Breast epithelium (tissue), 4 donors: Measurements from ENCODE around the gene UBR3. TPM values are rescaled to one million over a fixed set of nuclear protein-coding genes. Genes with fewer than 3 reads are reported as not detected.
"Not testable (repeated sequence)": the region's sequence is repeated elsewhere in the genome, so short reads cannot be mapped to it uniquely, and the experiment has no call there.

Experiments used
- DNase-seq, 2 donors: peaks; one replicate each; pipeline ENCODE4 v3.0.0-alpha.2; 2019; ENCODE audit warnings: low spot score in 2 of 2
- H3K27ac ChIP-seq, 2 donors: fragments of 200-600 bp; sonication (generic) in 1 of 2; one replicate each; pipeline ENCODE4 v1.5.1; 2016 to 2019; ENCODE audit warnings: mild to moderate bottlenecking in 1 of 2
- H3K27me3 ChIP-seq, 2 donors: fragments of 200-600 bp; sonication (generic) in 1 of 2; one replicate each; pipeline versions ENCODE4 v1.5.1 to v1.6.0; 2017 to 2019; ENCODE audit warnings: control low read depth in 1 of 2, mild to moderate bottlenecking in 1 of 2
- H3K36me3 ChIP-seq: fragments of 200-600 bp; one replicate; pipeline ENCODE4 v1.5.1; 2019
- H3K4me1 ChIP-seq, 2 donors: fragments of 200-600 bp; sonication (generic); one replicate each; pipeline ENCODE4 v1.5.1; 2016 to 2019; ENCODE audit warnings: control low read depth in 1 of 2
- H3K4me3 ChIP-seq, 3 donors: fragments of 200-600 bp; sonication (generic); 1 replicate in 2 of 3; 2 replicates in 1 of 3; pipeline ENCODE4 v1.5.1; 2016 to 2019; ENCODE audit warnings: mild to moderate bottlenecking in 3 of 3, moderate library complexity in 2 of 3
- H3K9me3 ChIP-seq, 2 donors: fragments of 200-600 bp; sonication (generic) in 1 of 2; one replicate each; pipeline ENCODE4 v1.5.1; 2016 to 2019; ENCODE audit warnings: control low read depth in 1 of 2
- POLR2A ChIP-seq: fragments of 450-650 bp; IDR thresholded peaks from one replicate; pipeline ENCODE4 v1.6.1; 2016; ENCODE audit warnings: antibody characterized with exemption, mild to moderate bottlenecking, moderate library complexity
- POLR2AphosphoS5 ChIP-seq, 3 donors: sonication (generic); formaldehyde crosslinking; IDR thresholded peaks; one replicate each; pipeline ENCODE4 v1.6.1; 2017; ENCODE audit warnings: antibody characterized with exemption in 3 of 3
- intact Hi-C: fragments of 100-400 bp; cut with DNase I; formaldehyde crosslinking; loops from one replicate; pipeline ENCODE4 v1.15.1; 2023; ENCODE audit warnings: low total_unique reads
- total RNA-seq, 3 donors: library from RNA; depleted of rRNA; stranded (reverse); fragments of >200 nt; gene quantifications; one replicate each; pipeline ENCODE4 v1.1.0, GENCODE V29; 2016
- TF ChIP-seq, protein P1 (sequence below), 3 donors: fragments of 450-650 bp; IDR thresholded peaks; one replicate each; pipeline ENCODE4 v1.5.1; 2016 to 2017; ENCODE audit warnings: antibody characterized with exemption in 3 of 3, mild to moderate bottlenecking in 3 of 3, moderate library complexity in 3 of 3

The UBR3 gene
- total RNA-seq, 3 donors from 2014 or later = 75.7 to 110 (median 108) TPM

DNA sequence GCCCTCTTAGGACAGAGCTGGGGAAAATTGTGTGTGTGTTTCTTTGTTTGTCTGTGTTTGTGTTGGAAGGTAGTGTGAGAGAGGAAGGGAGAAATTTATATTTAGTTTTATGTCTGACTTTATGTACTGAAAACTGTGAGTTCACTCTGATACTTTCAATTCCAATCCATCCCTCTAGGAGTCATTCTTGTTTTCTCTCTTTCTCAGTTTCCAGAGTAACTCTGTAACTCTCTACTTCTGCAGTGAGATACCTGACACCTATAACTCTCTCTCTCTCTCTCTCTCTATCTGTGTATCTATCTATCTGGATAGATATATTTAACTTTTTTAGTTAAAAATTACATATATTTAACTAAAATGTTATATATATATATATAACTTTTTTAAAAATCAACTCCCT lies 128.7 kb downstream of the UBR3 start:
- intact Hi-C loops = no loop called here
- Histone ChIP-seq H3K36me3 (no peaks in the 10 kb centered on the region), H3K27ac (no peak overlapping the region), H3K9me3 (peaks cover 0 to 10% of the 10 kb centered on the region in 2 donors), H3K27me3 (no peaks in the 10 kb centered on the region), H3K4me1 (no peaks in the 10 kb centered on the region), H3K4me3 (no peak overlapping the region)
- TF ChIP-seq POLR2A (no peak), POLR2AphosphoS5 (IDR thresholded peaks at IDR 0.05) (no peak)
- TF ChIP-seq, protein P1, sequence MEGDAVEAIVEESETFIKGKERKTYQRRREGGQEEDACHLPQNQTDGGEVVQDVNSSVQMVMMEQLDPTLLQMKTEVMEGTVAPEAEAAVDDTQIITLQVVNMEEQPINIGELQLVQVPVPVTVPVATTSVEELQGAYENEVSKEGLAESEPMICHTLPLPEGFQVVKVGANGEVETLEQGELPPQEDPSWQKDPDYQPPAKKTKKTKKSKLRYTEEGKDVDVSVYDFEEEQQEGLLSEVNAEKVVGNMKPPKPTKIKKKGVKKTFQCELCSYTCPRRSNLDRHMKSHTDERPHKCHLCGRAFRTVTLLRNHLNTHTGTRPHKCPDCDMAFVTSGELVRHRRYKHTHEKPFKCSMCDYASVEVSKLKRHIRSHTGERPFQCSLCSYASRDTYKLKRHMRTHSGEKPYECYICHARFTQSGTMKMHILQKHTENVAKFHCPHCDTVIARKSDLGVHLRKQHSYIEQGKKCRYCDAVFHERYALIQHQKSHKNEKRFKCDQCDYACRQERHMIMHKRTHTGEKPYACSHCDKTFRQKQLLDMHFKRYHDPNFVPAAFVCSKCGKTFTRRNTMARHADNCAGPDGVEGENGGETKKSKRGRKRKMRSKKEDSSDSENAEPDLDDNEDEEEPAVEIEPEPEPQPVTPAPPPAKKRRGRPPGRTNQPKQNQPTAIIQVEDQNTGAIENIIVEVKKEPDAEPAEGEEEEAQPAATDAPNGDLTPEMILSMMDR (IDR thresholded peaks at IDR 0.05) = no peak
- DNase-seq = no peak

DNA sequence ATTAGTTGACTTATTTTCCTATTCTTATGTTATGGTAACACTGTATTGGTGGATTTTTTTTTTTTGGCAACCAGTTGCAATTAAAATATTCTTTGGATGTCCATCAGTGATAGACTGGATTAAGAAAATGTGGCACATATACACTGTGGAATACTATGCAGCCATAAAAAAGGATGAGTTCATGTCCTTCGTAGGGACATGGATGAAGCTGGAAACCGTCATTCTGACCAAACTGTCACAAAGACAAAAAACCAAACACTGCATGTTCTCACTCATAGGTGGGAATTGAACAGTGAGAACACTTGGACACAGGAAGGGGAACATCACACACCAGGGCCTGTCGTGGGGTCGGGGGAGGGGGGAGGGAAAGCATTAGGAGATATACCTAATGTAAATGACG lies 130.0 kb downstream of the UBR3 start:
- H3K4me3 ChIP-seq, H3K27me3 ChIP-seq, H3K9me3 ChIP-seq, intact Hi-C loops, H3K36me3 ChIP-seq, H3K4me1 ChIP-seq, DNase-seq, H3K27ac ChIP-seq: not testable (repeated sequence)

- intact Hi-C loops = no loop called here
- H3K27me3 ChIP-seq = no peaks in the 10 kb centered on the region
- no peak overlapping the region for H3K27ac ChIP-seq
- no peaks in the 10 kb centered on the region for H3K36me3 ChIP-seq
- H3K4me3 ChIP-seq = no peak overlapping the region
- TF ChIP-seq, protein P1 (IDR thresholded peaks at IDR 0.05) = no peak
- TF ChIP-seq POLR2AphosphoS5 (IDR thresholded peaks at IDR 0.05) (no peak), POLR2A (no peak)
- peaks cover 0 to 10% of the 10 kb centered on the region in 2 donors for H3K9me3 ChIP-seq
- no peaks in the 10 kb centered on the region for H3K4me1 ChIP-seq
- DNase-seq = no peak
These were observed 134.7 kb downstream of the UBR3 start for GRCh38 chr2:169961911-169962310.

GRCh38 chr2:169963786-169964185 lies 136.5 kb downstream of the UBR3 start:
- Histone ChIP-seq H3K9me3 (peaks cover 0 to 6% of the 10 kb centered on the region in 2 donors), H3K36me3 (no peaks in the 10 kb centered on the region), H3K4me3 (no peak overlapping the region), H3K4me1 (no peaks in the 10 kb centered on the region), H3K27me3 (no peaks in the 10 kb centered on the region), H3K27ac (no peak overlapping the region)
- intact Hi-C loops = no loop called here
- TF ChIP-seq POLR2A (no peak), POLR2AphosphoS5 (IDR thresholded peaks at IDR 0.05) (no peak)
- TF ChIP-seq, protein P1 (IDR thresholded peaks at IDR 0.05) = no peak
- DNase-seq = no peak

DNA sequence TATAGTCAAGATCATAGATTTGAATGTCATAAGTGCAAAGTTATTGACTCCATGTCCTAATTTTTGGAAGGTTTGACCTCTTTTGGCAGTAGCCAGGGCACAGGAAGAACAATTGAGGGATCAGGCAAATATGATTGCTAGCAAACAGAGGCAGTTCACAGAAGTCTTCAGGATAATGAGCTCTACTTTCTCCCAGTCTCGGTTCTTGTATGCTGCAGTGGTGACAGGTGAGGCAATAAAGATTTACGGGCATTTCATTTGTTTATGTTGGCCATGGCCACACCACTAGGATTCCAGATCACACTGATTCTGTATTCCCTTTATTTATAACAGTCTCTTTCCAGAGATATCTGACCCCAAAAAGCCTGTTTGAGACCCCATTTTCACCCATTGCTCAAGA lies 137.5 kb downstream of the UBR3 start:
- H3K27me3 ChIP-seq = no peaks in the 10 kb centered on the region
- intact Hi-C loops = no loop called here
- H3K36me3 ChIP-seq = no peaks in the 10 kb centered on the region
- no peak overlapping the region for H3K4me3 ChIP-seq
- H3K9me3 ChIP-seq = peaks cover 0 to 4% of the 10 kb centered on the region in 2 donors
- TF ChIP-seq POLR2AphosphoS5 (IDR thresholded peaks at IDR 0.05) (no peak), POLR2A (no peak)
- TF ChIP-seq, protein P1 (IDR thresholded peaks at IDR 0.05) = no peak
- no peak overlapping the region for H3K27ac ChIP-seq
- no peak for DNase-seq
- H3K4me1 ChIP-seq = no peaks in the 10 kb centered on the region

DNA sequence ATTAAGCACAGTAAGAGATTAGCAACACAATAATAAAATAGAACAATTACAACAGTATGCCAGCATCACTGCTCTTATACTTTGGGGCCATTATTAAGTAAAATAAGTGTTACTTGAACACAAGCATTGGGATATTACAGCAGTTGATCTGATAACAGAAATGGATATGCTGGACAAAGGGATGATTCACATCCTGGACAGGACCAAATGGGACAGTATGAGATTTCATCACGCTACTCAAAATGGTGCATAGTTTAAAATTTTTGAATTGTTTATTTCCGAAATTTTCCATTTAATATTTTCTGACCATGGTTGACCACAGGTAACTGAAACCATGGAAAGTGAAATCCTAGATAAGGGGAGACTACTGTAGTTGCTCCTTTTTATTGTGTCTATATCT lies 138.2 kb downstream of the UBR3 start:
- H3K27me3 ChIP-seq = no peaks in the 10 kb centered on the region
- TF ChIP-seq POLR2A = no peak
- TF ChIP-seq POLR2AphosphoS5 (IDR thresholded peaks at IDR 0.05) = no peak
- TF ChIP-seq, protein P1 (IDR thresholded peaks at IDR 0.05) = no peak
- H3K27ac ChIP-seq = no peak overlapping the region
- no peaks in the 10 kb centered on the region for H3K36me3 ChIP-seq
- H3K4me1 ChIP-seq = no peaks in the 10 kb centered on the region
- no peak for DNase-seq
- peaks cover 0 to 5% of the 10 kb centered on the region in 2 donors for H3K9me3 ChIP-seq
- intact Hi-C loops = no loop called here
- H3K4me3 ChIP-seq = no peak overlapping the region
